Tibial nerve (tissue), 4 donors: ENCODE results near the gene KRT32.

Experiments
- CTCF ChIP-seq, 5 experiments: fragments of 200-600 bp in 3 of 5; fragments of 450-650 bp in 2 of 5; sonication (generic) in 3 of 5; IDR thresholded peaks; one replicate each; pipeline ENCODE4 v1.5.1; 2016 to 2019; ENCODE audit warnings: antibody characterized with exemption in 5 of 5, mild to moderate bottlenecking in 3 of 5, moderate library complexity in 2 of 5
- EP300 ChIP-seq, 2 donors: sonication (generic); formaldehyde crosslinking; IDR thresholded peaks; one replicate each; pipeline ENCODE4 v1.6.1; 2017; ENCODE audit warnings: antibody characterized with exemption in 2 of 2, mild to moderate bottlenecking in 1 of 2
- POLR2A ChIP-seq, 2 donors: fragments of 450-650 bp; IDR thresholded peaks; one replicate each; pipeline ENCODE4 v1.6.1; 2017; ENCODE audit warnings: antibody characterized with exemption in 2 of 2, mild to moderate bottlenecking in 2 of 2, moderate library complexity in 2 of 2

- no peak for TF ChIP-seq EP300 (IDR thresholded peaks at IDR 0.05)
- TF ChIP-seq CTCF (IDR thresholded peaks at IDR 0.05): no peak
- no peak for TF ChIP-seq POLR2A (IDR thresholded peaks at IDR 0.05)
These were observed 32.5 kb upstream of the KRT32 start for GRCh38 chr17:41499714-41500113.
